Sigmoid colon (tissue), 4 donors: Measurements from ENCODE around the gene ZNF208.
"Not testable (repeated sequence)": the region's sequence is repeated elsewhere in the genome, so short reads cannot be mapped to it uniquely, and the experiment has no call there.

Experiments used
- EP300 ChIP-seq, 4 donors: sonication (generic); formaldehyde crosslinking; IDR thresholded peaks; one replicate each; pipeline ENCODE4 v1.6.1; 2017; ENCODE audit warnings: antibody characterized with exemption in 4 of 4
- POLR2A ChIP-seq, 2 donors: fragments of 450-650 bp; IDR thresholded peaks; one replicate each; pipeline ENCODE4 v1.6.1; 2016; ENCODE audit warnings: antibody characterized with exemption in 2 of 2, mild to moderate bottlenecking in 2 of 2, moderate library complexity in 2 of 2
- POLR2AphosphoS5 ChIP-seq, 4 donors: sonication (generic); formaldehyde crosslinking; IDR thresholded peaks; one replicate each; pipeline ENCODE4 v1.6.1; 2017; ENCODE audit warnings: antibody characterized with exemption in 4 of 4
- TF ChIP-seq, protein P1 (sequence below), 4 experiments: fragments of 450-650 bp in 3 of 4; fragments of 200-600 bp in 1 of 4; IDR thresholded peaks; one replicate each; pipeline ENCODE4 v1.5.1; 2016 to 2019; ENCODE audit warnings: antibody characterized with exemption in 4 of 4, mild to moderate bottlenecking in 3 of 4, moderate library complexity in 2 of 4

DNA sequence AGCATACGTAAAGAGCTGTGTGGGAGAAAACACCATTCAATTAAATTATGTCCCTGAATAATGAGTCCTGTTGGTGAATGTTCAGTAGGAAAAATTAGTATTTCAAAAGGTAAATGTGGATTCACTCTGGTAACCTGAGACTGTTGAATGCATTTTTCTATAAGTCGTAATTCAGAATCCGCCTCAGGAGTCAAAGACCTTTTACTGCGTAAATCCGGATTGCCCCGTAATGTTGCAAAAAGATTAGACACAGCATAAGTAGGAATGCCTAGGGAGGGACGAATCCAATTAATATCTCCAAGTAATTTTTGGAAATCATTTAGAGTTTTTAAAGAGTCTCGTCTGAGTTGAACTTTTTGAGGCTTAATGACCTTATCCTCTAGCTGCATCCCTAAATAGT lies 126.0 kb downstream of the ZNF208 start:
- TF ChIP-seq, protein P1, sequence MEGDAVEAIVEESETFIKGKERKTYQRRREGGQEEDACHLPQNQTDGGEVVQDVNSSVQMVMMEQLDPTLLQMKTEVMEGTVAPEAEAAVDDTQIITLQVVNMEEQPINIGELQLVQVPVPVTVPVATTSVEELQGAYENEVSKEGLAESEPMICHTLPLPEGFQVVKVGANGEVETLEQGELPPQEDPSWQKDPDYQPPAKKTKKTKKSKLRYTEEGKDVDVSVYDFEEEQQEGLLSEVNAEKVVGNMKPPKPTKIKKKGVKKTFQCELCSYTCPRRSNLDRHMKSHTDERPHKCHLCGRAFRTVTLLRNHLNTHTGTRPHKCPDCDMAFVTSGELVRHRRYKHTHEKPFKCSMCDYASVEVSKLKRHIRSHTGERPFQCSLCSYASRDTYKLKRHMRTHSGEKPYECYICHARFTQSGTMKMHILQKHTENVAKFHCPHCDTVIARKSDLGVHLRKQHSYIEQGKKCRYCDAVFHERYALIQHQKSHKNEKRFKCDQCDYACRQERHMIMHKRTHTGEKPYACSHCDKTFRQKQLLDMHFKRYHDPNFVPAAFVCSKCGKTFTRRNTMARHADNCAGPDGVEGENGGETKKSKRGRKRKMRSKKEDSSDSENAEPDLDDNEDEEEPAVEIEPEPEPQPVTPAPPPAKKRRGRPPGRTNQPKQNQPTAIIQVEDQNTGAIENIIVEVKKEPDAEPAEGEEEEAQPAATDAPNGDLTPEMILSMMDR (IDR thresholded peaks at IDR 0.05): not testable (repeated sequence)
- TF ChIP-seq POLR2AphosphoS5, EP300, POLR2A (IDR thresholded peaks at IDR 0.05): not testable (repeated sequence)
